ENCODE measurements around the gene IL1RN.

DNA sequence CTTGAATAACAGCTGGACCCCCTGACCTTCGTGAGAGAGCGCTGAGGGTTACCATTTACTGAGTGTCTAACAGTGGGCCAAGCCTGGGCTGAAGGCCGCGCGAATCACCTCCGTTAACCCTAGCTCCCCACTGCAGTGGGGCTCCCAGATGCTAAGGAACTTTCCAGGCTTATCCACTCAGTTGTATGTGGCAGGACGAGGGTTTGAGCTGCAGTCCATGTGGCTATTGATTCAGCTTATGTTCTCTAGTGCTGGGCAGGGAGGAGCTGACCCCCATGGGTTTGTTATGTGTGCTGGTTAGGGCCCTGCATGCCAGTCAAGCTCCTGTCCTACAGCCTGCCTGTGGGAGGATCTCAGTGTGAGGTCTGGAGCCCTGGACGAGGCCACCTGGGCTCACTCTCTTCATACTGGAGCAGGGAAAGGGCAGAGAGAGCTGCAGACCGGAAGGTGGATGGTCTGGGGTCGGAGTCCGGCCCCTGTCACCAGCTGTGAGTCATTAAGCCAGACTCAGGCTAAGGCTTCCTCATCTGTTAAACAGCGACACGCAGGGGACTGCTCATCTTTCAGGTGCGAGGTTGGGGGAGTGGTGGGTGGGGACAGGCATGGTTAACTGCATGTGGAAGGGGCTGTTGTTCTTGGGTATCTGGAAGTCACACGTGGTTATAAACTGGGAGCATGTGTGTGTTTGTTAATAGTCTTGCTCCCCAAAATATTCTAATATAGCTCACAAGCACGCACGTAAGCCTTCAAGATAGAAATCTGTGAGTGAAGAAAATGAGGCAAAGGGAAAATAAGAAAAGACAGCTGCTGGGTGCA lies 52.9 kb downstream of the IL1RN start:
- TF ChIP-seq, protein P1, sequence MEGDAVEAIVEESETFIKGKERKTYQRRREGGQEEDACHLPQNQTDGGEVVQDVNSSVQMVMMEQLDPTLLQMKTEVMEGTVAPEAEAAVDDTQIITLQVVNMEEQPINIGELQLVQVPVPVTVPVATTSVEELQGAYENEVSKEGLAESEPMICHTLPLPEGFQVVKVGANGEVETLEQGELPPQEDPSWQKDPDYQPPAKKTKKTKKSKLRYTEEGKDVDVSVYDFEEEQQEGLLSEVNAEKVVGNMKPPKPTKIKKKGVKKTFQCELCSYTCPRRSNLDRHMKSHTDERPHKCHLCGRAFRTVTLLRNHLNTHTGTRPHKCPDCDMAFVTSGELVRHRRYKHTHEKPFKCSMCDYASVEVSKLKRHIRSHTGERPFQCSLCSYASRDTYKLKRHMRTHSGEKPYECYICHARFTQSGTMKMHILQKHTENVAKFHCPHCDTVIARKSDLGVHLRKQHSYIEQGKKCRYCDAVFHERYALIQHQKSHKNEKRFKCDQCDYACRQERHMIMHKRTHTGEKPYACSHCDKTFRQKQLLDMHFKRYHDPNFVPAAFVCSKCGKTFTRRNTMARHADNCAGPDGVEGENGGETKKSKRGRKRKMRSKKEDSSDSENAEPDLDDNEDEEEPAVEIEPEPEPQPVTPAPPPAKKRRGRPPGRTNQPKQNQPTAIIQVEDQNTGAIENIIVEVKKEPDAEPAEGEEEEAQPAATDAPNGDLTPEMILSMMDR (conservative IDR thresholded peaks at IDR 0.05; ENCODE audit: low read depth, low read length): no peak
- TF ChIP-seq FOS (IDR thresholded peaks at IDR 0.05; ENCODE audit: low read depth, low read length) (no peak), RFX5 (IDR thresholded peaks at IDR 0.05; ENCODE audit: low read depth, low read length) (no peak), POLR2A (IDR thresholded peaks at IDR 0.05; ENCODE audit: low read depth, low read length) (no peak), BHLHE40 (IDR thresholded peaks at IDR 0.05; ENCODE audit: low read depth, low read length) (no peak), MAFK (IDR thresholded peaks at IDR 0.05; ENCODE audit: low read depth, low read length) (no peak), CEBPB (IDR thresholded peaks at IDR 0.05; ENCODE audit: low read depth, low read length) (no peak), MAZ (IDR thresholded peaks at IDR 0.05; ENCODE audit: borderline replicate concordance, low read depth, low read length) (no peak), RCOR1 (IDR thresholded peaks at IDR 0.05; ENCODE audit: insufficient replicate concordance, low read length) (no peak), RAD21 (IDR thresholded peaks at IDR 0.05; ENCODE audit: low read length) (no peak), NFE2L2 (IDR thresholded peaks at IDR 0.05; ENCODE audit: low read depth, low read length) (no peak), MXI1 (IDR thresholded peaks at IDR 0.05; ENCODE audit: borderline replicate concordance, low read depth, low read length) (no peak)
- TF ChIP-seq, protein P2, sequence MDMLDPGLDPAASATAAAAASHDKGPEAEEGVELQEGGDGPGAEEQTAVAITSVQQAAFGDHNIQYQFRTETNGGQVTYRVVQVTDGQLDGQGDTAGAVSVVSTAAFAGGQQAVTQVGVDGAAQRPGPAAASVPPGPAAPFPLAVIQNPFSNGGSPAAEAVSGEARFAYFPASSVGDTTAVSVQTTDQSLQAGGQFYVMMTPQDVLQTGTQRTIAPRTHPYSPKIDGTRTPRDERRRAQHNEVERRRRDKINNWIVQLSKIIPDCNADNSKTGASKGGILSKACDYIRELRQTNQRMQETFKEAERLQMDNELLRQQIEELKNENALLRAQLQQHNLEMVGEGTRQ (IDR thresholded peaks at IDR 0.05; ENCODE audit: low read depth, low read length): no peak
- TF ChIP-seq, protein P3, sequence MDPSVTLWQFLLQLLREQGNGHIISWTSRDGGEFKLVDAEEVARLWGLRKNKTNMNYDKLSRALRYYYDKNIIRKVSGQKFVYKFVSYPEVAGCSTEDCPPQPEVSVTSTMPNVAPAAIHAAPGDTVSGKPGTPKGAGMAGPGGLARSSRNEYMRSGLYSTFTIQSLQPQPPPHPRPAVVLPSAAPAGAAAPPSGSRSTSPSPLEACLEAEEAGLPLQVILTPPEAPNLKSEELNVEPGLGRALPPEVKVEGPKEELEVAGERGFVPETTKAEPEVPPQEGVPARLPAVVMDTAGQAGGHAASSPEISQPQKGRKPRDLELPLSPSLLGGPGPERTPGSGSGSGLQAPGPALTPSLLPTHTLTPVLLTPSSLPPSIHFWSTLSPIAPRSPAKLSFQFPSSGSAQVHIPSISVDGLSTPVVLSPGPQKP (IDR thresholded peaks at IDR 0.05; ENCODE audit: borderline replicate concordance, low read depth, low read length): no peak

Measured in IMR-90 (cell line).